Fibroblast of pulmonary artery (primary cell): Measurements from ENCODE around the gene BPIFB3.

Experiments used
- DNase-seq: peaks from one replicate; pipeline ENCODE4 v3.0.0-alpha.2; 2010; ENCODE audit warnings: low read depth
- H3K4me3 ChIP-seq: replicated peaks from 2 replicates; pipeline ENCODE4 v1.5.1; 2011; ENCODE audit warnings: low read depth, mild to moderate bottlenecking, control low read depth, low read length, moderate library complexity
- TF ChIP-seq, protein P1 (sequence below): IDR thresholded peaks from 2 replicates; pipeline ENCODE4 v1.5.1; 2011; ENCODE audit warnings: mild to moderate bottlenecking, control low read depth, low read length, inconsistent platforms; ENCODE audit errors: missing control alignments

BPIFB3 gene

GRCh38 chr20:33017542-33017941, 36.2 kb upstream of the BPIFB3 start:
- H3K4me3 ChIP-seq: no peak overlapping the region
- no peak for DNase-seq
- TF ChIP-seq, protein P1, sequence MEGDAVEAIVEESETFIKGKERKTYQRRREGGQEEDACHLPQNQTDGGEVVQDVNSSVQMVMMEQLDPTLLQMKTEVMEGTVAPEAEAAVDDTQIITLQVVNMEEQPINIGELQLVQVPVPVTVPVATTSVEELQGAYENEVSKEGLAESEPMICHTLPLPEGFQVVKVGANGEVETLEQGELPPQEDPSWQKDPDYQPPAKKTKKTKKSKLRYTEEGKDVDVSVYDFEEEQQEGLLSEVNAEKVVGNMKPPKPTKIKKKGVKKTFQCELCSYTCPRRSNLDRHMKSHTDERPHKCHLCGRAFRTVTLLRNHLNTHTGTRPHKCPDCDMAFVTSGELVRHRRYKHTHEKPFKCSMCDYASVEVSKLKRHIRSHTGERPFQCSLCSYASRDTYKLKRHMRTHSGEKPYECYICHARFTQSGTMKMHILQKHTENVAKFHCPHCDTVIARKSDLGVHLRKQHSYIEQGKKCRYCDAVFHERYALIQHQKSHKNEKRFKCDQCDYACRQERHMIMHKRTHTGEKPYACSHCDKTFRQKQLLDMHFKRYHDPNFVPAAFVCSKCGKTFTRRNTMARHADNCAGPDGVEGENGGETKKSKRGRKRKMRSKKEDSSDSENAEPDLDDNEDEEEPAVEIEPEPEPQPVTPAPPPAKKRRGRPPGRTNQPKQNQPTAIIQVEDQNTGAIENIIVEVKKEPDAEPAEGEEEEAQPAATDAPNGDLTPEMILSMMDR: no peak

DNA sequence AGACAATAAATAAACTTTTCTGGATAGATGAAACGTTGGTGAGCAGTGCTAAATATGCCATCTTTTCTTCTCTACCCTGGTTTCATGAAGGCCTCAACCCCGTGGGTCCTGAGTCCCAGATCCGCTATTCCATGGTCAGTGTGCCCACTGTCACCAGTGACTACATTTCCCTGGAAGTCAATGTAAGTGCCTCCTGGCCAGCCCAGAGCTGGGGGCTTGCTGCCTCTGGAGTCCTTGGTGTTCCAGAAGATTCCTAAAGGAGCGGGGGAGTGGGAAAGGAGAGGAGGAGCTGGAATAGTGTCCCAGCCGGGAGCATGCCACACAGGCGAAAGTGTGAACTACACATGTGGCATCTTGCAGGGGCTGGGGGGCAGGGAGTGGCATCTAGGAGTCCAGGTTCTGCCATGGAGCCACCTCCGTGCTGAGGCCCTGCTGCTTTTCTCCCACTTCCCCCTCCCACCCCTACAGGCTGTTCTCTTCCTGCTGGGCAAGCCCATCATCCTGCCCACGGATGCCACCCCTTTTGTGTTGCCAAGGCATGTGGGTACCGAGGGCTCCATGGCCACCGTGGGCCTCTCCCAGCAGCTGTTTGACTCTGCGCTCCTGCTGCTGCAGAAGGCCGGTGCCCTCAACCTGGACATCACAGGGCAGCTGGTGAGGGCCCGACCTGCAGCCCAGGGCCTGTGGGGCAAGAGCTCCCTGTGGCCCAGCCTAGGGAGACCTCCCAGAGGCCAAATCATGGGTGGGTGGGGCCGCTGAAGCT, 35.4 kb upstream of the BPIFB3 start:
- no peak overlapping the region for H3K4me3 ChIP-seq
- no peak for DNase-seq
- TF ChIP-seq, protein P1: no peak

DNA sequence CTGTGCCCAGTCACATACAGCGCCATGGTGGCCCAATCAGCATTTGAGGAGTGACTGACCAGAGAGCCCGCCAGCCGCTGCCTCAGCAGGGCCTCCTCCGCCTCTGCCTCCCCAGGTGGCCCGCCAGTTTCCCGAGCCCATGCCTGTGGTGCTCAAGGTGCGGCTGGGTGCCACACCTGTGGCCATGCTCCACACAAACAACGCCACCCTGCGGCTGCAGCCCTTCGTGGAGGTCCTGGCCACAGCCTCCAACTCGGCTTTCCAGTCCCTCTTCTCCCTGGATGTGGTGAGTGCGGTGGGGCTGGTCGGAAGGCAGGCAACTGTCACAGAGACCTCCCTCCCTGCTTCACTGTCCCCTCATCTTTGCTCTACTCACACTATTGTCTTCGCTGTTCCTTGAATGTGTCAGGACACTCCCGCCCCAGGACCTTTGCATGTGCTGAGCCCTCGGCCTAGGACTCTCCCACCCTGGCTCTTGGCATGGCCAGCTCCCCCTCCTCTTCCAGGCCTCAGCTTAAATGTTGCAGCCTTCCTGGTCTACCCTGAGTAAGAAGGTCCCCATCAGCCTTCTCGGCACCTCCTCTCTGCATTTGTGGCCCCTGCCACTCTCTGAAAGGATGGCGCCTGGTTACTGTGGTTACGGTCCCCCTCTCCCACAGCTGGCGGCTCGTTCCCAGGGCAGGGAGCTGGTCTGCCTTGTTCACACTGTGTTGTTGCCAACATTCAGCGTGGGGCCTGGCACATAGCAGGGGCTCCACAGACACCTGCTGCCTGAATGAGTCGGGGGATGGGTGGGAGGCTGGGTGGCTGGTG, 34.0 kb upstream of the BPIFB3 start:
- H3K4me3 ChIP-seq: no peak overlapping the region
- DNase-seq: no peak

GRCh38 chr20:33020278-33021161, 33.2 kb upstream of the BPIFB3 start:
- H3K4me3 ChIP-seq: no peak overlapping the region
- TF ChIP-seq, protein P1: no peak
- no peak for DNase-seq

More for the DNA sequence above, 34.0 kb upstream of the BPIFB3 start:
- TF ChIP-seq, protein P1: no peak

DNA sequence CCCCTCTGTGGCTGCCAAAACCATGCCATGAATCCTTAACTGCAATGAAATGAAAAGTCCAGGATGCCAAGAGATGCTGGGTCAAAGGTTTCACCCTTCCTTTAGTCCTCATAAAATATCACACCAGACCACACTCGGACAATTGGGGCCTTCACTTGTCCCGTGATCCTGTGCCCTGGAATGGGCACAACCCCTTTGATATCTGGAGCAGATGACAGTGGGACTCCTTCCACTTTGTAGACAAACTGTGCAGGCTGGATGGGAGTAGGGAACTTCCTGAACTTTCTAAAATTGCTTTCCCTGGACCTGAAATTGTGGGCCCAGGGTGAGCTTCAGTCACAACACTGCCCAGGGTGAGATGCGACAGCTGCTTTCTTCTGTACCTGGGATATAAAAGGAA, 31.8 kb upstream of the BPIFB3 start:
- no peak overlapping the region for H3K4me3 ChIP-seq
- TF ChIP-seq, protein P1: no peak
- no peak for DNase-seq

- TF ChIP-seq, protein P1: no peak
- H3K4me3 ChIP-seq: no peak overlapping the region
- no peak for DNase-seq
These were observed 31.4 kb upstream of the BPIFB3 start for GRCh38 chr20:33022289-33022688.
